NCI-H2171 treated with DMSO at 0.1 percent for 48 hours (cell line): Measurements from ENCODE around the gene MRPL49.

Source experiments
- DNase-seq: peaks from one replicate; lab custom pipeline; 2025; lab: John Stamatoyannopoulos, UW

Gene MRPL49

GRCh38 chr11:65102142-65103095 is 19.7 kb upstream of the MRPL49 start:
- DNase-seq, result no peak

DNA sequence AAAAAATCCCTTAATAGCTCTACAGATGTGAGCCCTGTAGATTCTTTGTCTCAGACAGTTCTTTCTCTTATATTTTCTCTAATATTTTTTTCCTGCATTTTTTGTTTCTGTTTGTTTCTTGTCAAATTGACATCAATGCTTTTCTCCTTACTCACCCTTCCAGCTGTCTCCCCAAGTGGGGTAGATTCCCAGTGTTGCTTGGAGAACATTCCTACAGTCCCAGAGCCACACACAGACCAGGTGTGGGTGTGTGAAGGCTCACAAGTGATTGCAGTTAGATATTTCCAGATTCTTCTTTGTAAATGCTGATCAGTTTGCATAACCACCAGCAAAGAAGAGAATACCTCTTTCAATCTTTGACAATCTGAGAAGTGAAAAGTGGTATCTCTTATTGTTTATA is 18.6 kb upstream of the MRPL49 start:
- DNase-seq, result no peak

DNA sequence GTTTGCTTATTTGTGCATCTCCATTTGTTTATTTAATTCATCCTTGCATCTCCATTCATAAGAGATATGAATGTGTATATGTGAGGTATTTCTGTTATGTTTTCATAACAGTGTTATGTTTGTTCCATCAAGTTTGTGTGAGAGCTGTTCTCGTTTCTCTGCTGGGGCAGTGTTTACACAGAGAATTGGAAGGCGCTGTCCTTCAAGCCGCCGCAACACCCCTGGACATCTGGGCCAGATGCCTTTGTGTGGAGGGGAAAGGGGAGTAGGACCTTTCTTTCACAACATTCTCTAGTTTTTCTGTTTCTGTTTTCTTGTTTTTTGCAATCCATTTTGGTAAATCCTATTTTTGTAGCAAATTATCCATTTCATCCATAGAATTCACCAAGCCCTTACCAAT is 17.5 kb upstream of the MRPL49 start:
- DNase-seq, result no peak

DNA sequence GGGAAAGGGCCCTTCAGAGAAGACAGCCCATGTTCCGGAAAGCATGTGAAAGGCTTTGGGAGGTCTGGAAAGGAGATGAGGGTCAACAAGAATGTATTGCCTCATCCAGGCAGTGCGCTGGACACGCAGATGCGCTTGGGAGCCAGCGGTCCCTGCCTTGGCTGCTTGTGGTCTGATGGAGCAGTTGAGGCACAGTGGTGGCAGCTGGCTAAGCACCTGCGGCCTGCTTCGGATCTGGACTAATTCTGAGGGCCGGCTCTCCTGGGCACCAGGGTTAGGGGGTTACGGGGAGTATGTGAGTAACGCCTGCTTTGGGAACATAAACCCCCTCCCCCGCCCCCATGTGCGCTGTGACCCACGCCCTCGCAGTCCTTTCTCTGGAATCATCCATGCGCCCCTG is 15.0 kb upstream of the MRPL49 start:
- DNase-seq, result no peak

DNA sequence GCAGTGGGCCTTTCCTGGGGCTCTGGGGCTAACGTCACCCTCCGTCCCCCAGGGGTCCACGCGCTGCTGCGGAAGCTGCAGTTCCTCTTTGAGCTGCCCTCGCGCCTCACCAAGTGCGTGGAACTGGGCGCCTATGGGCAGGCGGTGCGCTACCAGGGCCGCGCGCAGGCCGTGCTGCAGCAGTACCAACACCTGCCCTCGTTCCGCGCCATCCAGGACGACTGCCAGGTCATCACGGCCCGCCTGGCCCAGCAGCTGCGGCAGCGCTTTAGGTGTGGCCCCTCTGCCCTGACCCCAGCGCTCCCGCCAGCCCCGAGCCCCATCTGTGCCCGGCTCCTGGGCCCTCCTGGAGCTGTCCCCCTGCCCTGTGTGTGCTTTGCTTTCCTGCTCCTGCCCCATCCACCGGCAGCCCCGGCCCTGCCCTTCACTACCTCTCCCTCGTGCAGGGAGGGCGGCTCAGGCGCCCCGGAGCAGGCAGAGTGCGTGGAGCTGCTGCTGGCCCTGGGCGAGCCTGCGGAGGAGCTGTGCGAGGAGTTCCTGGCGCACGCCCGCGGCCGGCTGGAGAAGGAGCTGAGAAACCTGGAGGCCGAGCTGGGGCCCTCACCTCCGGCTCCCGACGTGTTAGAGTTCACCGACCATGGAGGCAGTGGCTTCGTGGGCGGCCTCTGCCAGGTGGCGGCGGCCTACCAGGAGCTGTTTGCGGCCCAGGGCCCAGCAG is 14.2 kb upstream of the MRPL49 start:
- no peak for DNase-seq

DNA sequence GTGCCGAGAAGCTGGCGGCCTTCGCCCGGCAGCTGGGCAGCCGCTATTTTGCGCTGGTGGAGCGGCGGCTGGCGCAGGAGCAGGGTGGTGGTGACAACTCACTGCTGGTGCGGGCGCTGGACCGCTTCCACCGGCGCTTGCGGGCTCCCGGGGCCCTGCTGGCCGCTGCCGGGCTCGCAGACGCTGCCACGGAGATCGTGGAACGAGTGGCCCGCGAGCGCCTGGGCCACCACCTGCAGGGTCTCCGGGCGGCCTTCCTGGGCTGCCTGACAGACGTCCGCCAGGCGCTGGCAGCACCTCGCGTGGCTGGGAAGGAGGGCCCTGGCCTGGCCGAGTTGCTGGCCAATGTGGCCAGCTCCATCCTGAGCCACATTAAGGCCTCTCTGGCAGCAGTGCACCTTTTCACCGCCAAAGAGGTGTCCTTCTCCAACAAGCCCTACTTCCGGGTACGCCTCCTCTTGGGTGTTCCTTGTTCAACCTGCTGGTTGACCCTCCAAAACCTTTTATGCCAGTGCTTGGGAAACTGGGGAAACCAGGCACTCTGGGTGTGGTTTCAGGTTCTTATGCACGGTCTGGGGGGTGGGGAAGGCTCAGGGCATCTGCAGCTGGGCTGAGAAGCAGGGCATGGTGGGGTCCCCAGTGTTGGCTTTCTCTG is 13.5 kb upstream of the MRPL49 start:
- DNase-seq, result no peak

DNA sequence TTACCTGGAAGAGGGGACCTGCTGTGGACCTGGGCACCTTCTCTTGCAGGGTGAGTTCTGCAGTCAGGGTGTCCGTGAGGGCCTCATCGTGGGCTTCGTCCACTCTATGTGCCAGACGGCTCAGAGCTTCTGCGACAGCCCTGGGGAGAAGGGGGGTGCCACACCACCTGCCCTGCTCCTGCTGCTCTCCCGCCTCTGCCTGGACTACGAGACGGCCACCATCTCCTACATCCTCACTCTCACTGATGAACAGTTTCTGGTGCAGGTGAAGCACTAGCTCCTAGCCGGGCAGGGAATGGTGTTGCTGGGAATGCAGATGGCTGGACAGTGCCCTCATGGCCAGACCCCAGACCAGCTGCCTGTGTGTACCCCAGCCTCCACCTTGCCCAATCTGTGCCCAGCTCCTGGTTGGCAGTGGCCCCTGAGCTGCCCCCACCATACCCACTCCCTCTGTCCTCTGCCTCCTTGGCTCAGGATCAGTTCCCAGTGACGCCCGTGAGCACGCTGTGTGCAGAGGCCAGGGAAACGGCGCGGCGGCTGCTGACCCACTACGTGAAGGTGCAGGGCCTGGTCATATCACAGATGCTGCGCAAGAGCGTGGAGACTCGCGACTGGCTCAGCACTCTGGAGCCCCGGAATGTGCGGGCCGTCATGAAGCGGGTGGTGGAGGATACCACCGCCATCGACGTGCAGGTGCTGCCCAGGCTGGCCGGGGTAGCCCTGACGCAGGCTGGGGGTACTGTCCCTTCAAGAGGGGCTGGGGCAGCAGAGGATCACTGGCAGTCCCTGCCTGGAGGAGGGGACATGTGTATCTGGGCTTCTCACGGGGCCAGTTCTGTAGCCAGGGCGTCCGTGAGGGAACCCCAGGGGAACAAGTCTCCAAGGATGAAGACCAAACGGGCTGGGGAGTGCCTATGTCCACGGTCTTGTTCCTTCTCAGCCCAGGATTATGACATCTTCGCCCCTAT is 12.6 kb upstream of the MRPL49 start:
- DNase-seq, result no peak

- peak; percentile 82 for DNase-seq
These were observed 11.7 kb upstream of the MRPL49 start for GRCh38 chr11:65110354-65110861.

- no peak for DNase-seq
These were observed 10.9 kb upstream of the MRPL49 start for GRCh38 chr11:65111159-65111743.

GRCh38 chr11:65111744-65112545 is 10.2 kb upstream of the MRPL49 start, which contains the start of gene TM7SF2:
TSS of gene TM7SF2 (plus strand) at chr11:65111872. CDS start at chr11:65112016, 144 bp downstream.
- DNase-seq, result peak; percentile 90

GRCh38 chr11:65112546-65113360 is 9.4 kb upstream of the MRPL49 start:
- peak; percentile 57 for DNase-seq

- peak; percentile 57 for DNase-seq
These were observed 8.8 kb upstream of the MRPL49 start for GRCh38 chr11:65113361-65113756.

DNA sequence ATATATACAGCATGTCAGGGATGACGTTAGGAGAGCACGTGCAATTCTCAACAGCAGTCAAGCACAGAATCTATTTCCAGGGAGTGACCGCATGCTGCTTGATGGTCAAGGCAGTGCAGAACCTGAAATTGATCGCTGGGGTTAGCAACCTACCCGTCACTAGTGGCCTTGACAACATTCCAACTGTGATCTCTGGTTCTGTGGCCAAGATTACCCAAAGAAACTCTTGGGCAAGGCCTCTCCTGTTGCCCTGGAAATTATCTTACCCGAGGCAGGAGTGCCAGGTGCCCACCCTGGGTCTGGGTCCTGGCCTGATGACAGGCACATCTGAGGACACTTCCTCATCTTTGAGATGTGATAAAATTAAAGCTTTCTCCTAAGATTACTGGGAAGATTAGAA is 8.3 kb upstream of the MRPL49 start:
- DNase-seq, result no peak

DNA sequence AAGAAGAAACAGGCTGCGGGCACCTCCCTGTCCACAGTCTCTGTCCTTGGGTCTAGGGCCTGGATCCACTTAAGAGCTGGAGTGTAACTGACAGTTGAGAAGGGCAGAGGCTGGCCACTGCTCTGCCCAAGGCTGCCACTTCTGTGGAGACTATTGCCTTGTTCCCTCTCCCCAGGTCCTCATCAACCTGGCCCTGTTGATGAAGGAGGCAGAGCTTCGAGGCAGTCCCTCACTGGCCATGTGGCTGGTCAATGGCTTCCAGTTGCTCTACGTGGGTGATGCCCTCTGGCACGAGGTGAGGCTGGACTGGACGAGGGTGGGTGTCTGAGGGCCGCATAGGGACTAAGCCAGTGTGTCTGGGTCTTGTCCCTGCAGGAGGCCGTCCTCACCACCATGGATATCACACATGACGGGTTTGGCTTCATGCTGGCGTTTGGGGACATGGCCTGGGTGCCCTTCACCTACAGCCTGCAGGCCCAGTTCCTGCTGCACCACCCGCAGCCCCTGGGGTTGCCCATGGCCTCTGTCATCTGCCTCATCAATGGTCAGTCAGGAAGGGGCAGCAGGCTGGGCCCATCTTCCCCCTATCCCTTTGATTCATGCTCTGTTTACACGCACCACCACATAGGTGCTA is 7.5 kb upstream of the MRPL49 start:
- DNase-seq, result no peak

DNA sequence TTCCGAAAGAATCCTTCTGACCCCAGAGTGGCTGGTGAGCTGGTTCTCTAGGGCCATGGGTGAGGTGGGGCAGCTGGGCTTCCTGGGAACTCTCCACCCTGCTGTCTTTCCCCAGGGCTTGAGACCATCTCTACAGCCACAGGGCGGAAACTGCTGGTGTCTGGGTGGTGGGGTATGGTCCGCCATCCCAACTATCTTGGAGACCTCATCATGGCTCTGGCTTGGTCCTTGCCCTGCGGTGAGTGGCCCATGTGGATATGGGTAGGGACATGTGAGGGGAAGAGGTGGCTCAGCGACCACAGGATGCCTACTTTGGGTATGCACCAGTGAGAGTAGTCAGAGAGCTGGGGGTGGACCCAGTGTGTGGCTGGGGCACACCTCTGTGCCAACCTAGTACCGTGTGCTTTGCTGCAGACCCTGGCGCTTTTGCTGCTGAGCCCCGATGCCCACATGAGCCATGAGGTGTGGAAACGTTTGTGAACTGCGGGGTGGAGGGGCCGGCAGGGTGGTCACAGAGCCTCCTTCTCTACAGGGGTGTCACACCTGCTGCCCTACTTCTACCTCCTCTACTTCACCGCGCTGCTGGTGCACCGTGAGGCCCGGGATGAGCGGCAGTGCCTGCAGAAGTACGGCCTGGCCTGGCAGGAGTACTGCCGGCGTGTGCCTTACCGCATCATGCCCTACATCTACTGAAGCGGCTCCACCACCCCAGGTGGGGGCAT is 6.6 kb upstream of the MRPL49 start:
- no peak for DNase-seq

DNA sequence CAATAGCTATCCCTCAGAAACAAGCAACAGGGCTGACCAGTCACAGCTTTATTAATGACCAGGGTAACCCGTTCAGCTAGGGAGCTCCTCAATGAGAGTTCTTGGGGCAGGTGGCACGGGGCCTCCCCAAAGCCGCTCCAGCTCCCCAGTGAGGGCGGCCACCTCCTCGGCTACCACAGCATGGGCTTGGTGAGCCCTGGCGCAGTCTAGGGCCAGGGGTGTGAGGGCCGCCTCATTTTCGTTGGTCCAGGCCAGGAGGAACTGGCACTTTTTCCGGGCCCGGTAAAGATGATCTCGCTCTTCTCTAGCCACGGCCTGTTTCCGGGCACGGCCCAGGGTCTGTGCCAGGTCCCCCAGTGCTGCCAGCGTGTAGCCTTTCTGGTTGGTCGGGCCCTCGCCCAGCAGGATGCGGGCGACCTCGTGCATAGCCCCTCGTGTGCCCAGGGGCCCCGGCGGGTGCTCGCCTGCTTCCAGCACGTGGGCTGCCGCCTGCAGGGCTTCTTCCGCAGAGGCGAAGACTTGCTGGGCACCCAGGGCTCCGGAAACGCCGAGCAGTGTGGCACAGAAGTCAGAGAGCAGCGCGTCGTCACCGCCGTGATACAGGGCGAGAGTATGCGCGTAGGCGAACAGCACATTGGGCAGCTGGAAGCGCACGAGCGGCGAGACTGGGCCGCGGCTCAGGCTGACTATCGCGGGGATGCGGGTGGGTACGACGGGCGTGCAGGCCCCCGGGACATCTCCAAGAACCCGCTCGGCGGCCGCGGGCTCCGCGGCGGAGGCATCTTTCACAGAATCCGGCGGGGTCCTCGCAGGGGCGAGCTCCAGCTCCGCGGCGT is 5.5 kb upstream of the MRPL49 start:
- DNase-seq, result peak; percentile 43
